Measurements from ENCODE around the gene ATPAF2. TPM values are rescaled to one million over a fixed set of nuclear protein-coding genes. Genes with fewer than 3 reads are reported as not detected.

Gene ATPAF2
- total and polyA plus RNA-seq, 9 donors: 5.5 to 34.5 (median 15.5) TPM

DNA sequence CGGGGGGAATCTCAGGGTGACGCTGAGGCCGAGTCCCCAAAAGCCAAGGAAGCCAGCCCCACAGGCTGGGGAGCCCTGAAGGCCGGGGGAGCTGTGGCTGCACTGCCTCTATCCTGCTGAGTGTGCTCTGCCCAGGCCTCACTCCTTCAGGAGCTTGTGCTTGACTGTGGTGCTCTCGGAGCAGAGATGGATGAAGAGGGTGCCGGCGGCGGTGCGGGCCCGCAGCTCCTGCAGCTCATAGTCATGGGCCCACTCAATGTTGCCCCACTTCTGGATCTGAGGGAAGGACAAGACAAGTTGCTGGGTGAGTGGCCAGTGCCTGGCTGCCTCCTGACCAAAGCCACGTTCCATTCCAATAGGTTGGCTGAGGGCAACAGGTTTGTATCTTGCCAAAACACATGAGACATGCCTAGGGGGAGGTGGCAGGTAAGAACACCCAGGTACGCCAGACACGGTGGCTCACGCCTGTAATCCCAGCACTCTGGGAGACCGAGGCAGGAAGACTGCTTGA is 20.5 kb downstream of the ATPAF2 start:
- Histone ChIP-seq H3K4me3 (no peak overlapping the region), H3K4me1 (ENCODE audit: insufficient read depth) (peaks cover 5% of the 10 kb centered on the region), H3K27me3 (no peaks in the 10 kb centered on the region), H3K36me3 (no peaks in the 10 kb centered on the region), H3K9me3 (no peaks in the 10 kb centered on the region), H3K27ac (no peak overlapping the region)
- TF ChIP-seq CTCF (IDR thresholded peaks at IDR 0.05): no peak
- TF ChIP-seq EP300 (IDR thresholded peaks at IDR 0.05): no peak
- TF ChIP-seq POLR2A (IDR thresholded peaks at IDR 0.05): no peak
- no peak for DNase-seq
- 79 to 91% (median 87%) methylated on average over 15 of the region's 15 CpGs for WGBS, 3 donors
- intact Hi-C loops (cut with DNase I): loop anchor here in 1 of 4 donors (10.0 kb wide), 1 partner anchor 144 kb away; no protein-coding TSS in a partner anchor

DNA sequence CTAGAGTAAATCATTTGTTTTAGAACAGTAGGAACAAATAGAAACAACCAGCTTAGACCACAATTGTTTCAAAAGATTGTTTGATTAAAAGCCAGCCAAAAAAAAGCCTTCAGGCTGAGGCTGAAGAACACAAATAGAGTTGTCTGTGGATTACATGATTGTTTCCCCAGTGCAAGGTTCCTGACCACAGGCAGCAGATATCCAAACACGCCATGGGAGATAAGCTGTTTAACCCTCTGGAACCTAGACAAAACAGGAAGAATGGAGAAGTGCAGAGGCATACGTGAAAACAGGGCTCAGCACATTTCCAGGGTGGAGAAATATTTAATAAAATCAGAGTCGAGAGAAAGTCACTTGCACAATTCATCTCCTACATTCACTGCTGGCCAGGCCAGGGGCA is 21.0 kb downstream of the ATPAF2 start:
- H3K9me3 ChIP-seq: no peaks in the 10 kb centered on the region
- 8 to 31% (median 13%) methylated on average over 3 of the region's 3 CpGs for WGBS, 3 donors
- peaks cover 5% of the 10 kb centered on the region for H3K4me1 ChIP-seq (ENCODE audit: insufficient read depth)
- no peaks in the 10 kb centered on the region for H3K36me3 ChIP-seq
- H3K27me3 ChIP-seq: no peaks in the 10 kb centered on the region
- TF ChIP-seq POLR2A (IDR thresholded peaks at IDR 0.05): no peak
- TF ChIP-seq CTCF (IDR thresholded peaks at IDR 0.05): no peak
- H3K4me3 ChIP-seq: no peak overlapping the region
- no peak overlapping the region for H3K27ac ChIP-seq
- intact Hi-C loops (cut with DNase I): loop anchor here in 1 of 4 donors (10.0 kb wide), 1 partner anchor 143 kb away; no protein-coding TSS in a partner anchor
- DNase-seq: no peak

GRCh38 chr17:18016426-18016825 is 22.5 kb downstream of the ATPAF2 start:
- WGBS, 3 donors: 88 to 98% (median 88%) methylated on average over 12 of the region's 12 CpGs
- Histone ChIP-seq H3K36me3 (no peaks in the 10 kb centered on the region), H3K4me3 (no peak overlapping the region), H3K9me3 (no peaks in the 10 kb centered on the region), H3K27me3 (no peaks in the 10 kb centered on the region), H3K4me1 (ENCODE audit: insufficient read depth) (peaks cover 5% of the 10 kb centered on the region), H3K27ac (no peak overlapping the region)
- no peak for DNase-seq
- TF ChIP-seq CTCF (IDR thresholded peaks at IDR 0.05) (no peak), POLR2A (IDR thresholded peaks at IDR 0.05) (no peak), EP300 (IDR thresholded peaks at IDR 0.05) (no peak)
- intact Hi-C loops (cut with DNase I): loop anchor here in 1 of 4 donors (10.0 kb wide), 1 partner anchor 142 kb away; no protein-coding TSS in a partner anchor

DNA sequence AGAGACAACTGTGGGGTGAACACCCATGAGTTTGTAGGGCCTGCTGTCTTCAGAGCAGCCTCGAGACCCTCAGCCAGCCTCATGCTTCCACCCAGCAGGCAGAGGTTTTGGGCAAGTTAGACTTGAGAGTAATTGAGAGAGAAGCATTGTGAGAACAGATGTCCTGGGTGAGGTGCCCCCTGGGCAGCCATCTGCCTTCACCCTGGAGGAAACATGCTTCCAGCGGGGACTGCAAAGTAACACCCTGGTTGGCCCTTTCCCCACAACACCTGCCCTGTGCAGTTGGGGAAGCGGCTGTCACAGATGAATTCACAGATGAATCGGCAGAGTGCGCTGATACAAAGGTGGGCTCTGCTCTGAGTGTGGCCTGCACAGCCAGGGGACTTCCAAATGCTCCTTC is 23.4 kb downstream of the ATPAF2 start:
- Histone ChIP-seq H3K27ac (no peak overlapping the region), H3K36me3 (no peaks in the 10 kb centered on the region), H3K4me1 (ENCODE audit: insufficient read depth) (peaks cover 5% of the 10 kb centered on the region), H3K9me3 (no peaks in the 10 kb centered on the region), H3K27me3 (no peaks in the 10 kb centered on the region), H3K4me3 (no peak overlapping the region)
- DNase-seq: no peak
- intact Hi-C loops (cut with DNase I): loop anchor here in 1 of 4 donors (10.0 kb wide), 1 partner anchor 141 kb away; no protein-coding TSS in a partner anchor
- WGBS, 3 donors: 93 to 100% (median 97%) methylated on average over 5 of the region's 5 CpGs
- TF ChIP-seq EP300 (IDR thresholded peaks at IDR 0.05) (no peak), CTCF (IDR thresholded peaks at IDR 0.05) (no peak), POLR2A (IDR thresholded peaks at IDR 0.05) (no peak)
